ENCODE data around the gene JAKMIP1. TPM values are rescaled to one million over a fixed set of nuclear protein-coding genes. Genes with fewer than 3 reads are reported as not detected.

The JAKMIP1 gene
- total RNA-seq, 1 donor from 2014 or later: not detected

Other genes starting within 250 kb of the JAKMIP1 start
- gene C4orf50, start 182.1 kb downstream of the JAKMIP1 start, total RNA-seq: not detected in 2 replicates
- gene WFS1, start 69.3 kb upstream of the JAKMIP1 start, total RNA-seq: 18.9 and 21.4 TPM in 2 replicates